Transverse colon (tissue), 4 donors: Measurements from ENCODE around the gene SLC39A11. TPM values are rescaled to one million over a fixed set of nuclear protein-coding genes. Genes with fewer than 3 reads are reported as not detected.

Experiments
- DNase-seq: peaks from one replicate; pipeline ENCODE4 v3.0.0-alpha.2; 2019
- H3K27ac ChIP-seq, 4 donors: fragments of 200-600 bp; sonication (generic); 2 replicates each; pipeline ENCODE4 v1.5.1; 2016 to 2018; ENCODE audit warnings: inconsistent platforms in 4 of 4
- H3K27me3 ChIP-seq: fragments of 200-600 bp; sonication (generic); 2 replicates; pipeline ENCODE4 v1.5.1; 2017; ENCODE audit warnings: inconsistent platforms
- H3K36me3 ChIP-seq, 4 donors: fragments of 200-600 bp; sonication (generic); 2 replicates each; pipeline ENCODE4 v1.5.1; 2017 to 2019; ENCODE audit warnings: inconsistent platforms in 4 of 4
- H3K4me1 ChIP-seq, 4 donors: fragments of 200-600 bp; sonication (generic); 2 replicates each; pipeline ENCODE4 v1.5.1; 2017 to 2020; ENCODE audit warnings: inconsistent platforms in 4 of 4
- H3K4me3 ChIP-seq, 4 donors: fragments of 200-600 bp; sonication (generic); 1 replicate in 1 of 4; 2 replicates in 3 of 4; pipeline versions ENCODE4 v1.5.1 to v1.6.1; 2017 to 2019; ENCODE audit warnings: inconsistent platforms in 4 of 4
- H3K9me3 ChIP-seq, 2 donors: fragments of 200-600 bp; sonication (generic); 2 replicates each; pipeline ENCODE4 v1.5.1; 2017 to 2019; ENCODE audit warnings: inconsistent platforms in 2 of 2
- CTCF ChIP-seq, 5 experiments: fragments of 200-600 bp in 3 of 5; fragments of 450-650 bp in 2 of 5; sonication (generic) in 3 of 5; IDR thresholded peaks; 1 replicate in 2 of 5; 2 replicates in 3 of 5; pipeline ENCODE4 v1.5.1; 2016 to 2017; ENCODE audit warnings: antibody characterized with exemption in 5 of 5, inconsistent platforms in 3 of 5, mild to moderate bottlenecking in 2 of 5, moderate library complexity in 1 of 5
- EP300 ChIP-seq: sonication (generic); formaldehyde crosslinking; IDR thresholded peaks from one replicate; pipeline ENCODE4 v1.6.1; 2017; ENCODE audit warnings: antibody characterized with exemption, low read depth
- POLR2A ChIP-seq: fragments of 450-650 bp; IDR thresholded peaks from one replicate; pipeline ENCODE4 v1.6.1; 2016; ENCODE audit warnings: antibody characterized with exemption, mild to moderate bottlenecking, moderate library complexity
- POLR2AphosphoS5 ChIP-seq, 3 donors: sonication (generic); formaldehyde crosslinking; IDR thresholded peaks; one replicate each; pipeline ENCODE4 v1.6.1; 2016; ENCODE audit warnings: antibody characterized with exemption in 3 of 3
- WGBS, 2 donors: methylation state at CpG; one replicate each; pipeline ENCODE4 v1.1.5; 2018; ENCODE audit warnings: low coverage in 1 of 2; 5-methylcytosine and 5-hydroxymethylcytosine counted together
- in situ Hi-C, 4 donors: fragments of 200-750 bp; cut with MboI; loops; one replicate each; pipeline versions ENCODE4 v1.15.0 to v1.15.1; 2017; ENCODE audit warnings: low sequenced_read_pairs in 3 of 4, low pct_ligation_motif_present in 1 of 4, low pct_unique_long_range_greater_than_20kb in 1 of 4
- intact Hi-C: fragments of 100-400 bp; cut with DNase I; formaldehyde crosslinking; loops from one replicate; pipeline ENCODE4 v1.15.1; 2023; ENCODE audit warnings: low total_unique reads
- total RNA-seq, 4 donors: library from RNA; depleted of rRNA; stranded (reverse); fragments of >200 nt; gene quantifications; one replicate each; pipeline ENCODE4 v1.1.0, GENCODE V29; 2016

The SLC39A11 gene
- total RNA-seq, 4 donors from 2014 or later, result 20.7 to 49.7 (median 33.3) TPM

GRCh38 chr17:72884066-72884465 lies 208.4 kb downstream of the SLC39A11 start:
- peaks cover 14 to 16% of the 10 kb centered on the region in 2 donors for H3K9me3 ChIP-seq
- in situ Hi-C loops (no loop called here), intact Hi-C loops (no loop called here)
- H3K4me3 ChIP-seq, result no peak overlapping the region
- no peak overlapping the region for H3K27ac ChIP-seq
- no peak for DNase-seq
- 90 to 94% methylated on average over 2 of the region's 2 CpGs for WGBS, 2 donors
- no peaks in the 10 kb centered on the region for H3K27me3 ChIP-seq
- H3K4me1 ChIP-seq, result no peaks in the 10 kb centered on the region
- peaks cover 0 to 10% (median 0%) of the 10 kb centered on the region in 4 donors for H3K36me3 ChIP-seq
- TF ChIP-seq POLR2A, result no peak
- no peak for TF ChIP-seq EP300
- TF ChIP-seq CTCF (IDR thresholded peaks at IDR 0.05), result no peak

GRCh38 chr17:72883351-72883750 lies 209.1 kb downstream of the SLC39A11 start:
- Histone ChIP-seq H3K9me3 (peaks cover 14 to 19% of the 10 kb centered on the region in 2 donors), H3K27me3 (no peaks in the 10 kb centered on the region)
- WGBS, 2 donors, result 80 to 95% methylated on average over 1 to 5 of the region's 5 CpGs

GRCh38 chr17:72882426-72882825 lies 210.1 kb downstream of the SLC39A11 start:
- H3K4me1 ChIP-seq, result no peaks in the 10 kb centered on the region
- peaks cover 0 to 10% (median 0%) of the 10 kb centered on the region in 4 donors for H3K36me3 ChIP-seq
- 87 to 93% methylated on average over 2 to 4 of the region's 4 CpGs for WGBS, 2 donors
- no peaks in the 10 kb centered on the region for H3K27me3 ChIP-seq
- in situ Hi-C loops, result no loop called here
- no peak for DNase-seq
- H3K4me3 ChIP-seq, result no peak overlapping the region
- TF ChIP-seq CTCF (IDR thresholded peaks at IDR 0.05) (no peak), POLR2AphosphoS5 (IDR thresholded peaks at IDR 0.05) (no peak), POLR2A (no peak), EP300 (no peak)
- no peak overlapping the region for H3K27ac ChIP-seq
- intact Hi-C loops, result no loop called here
- H3K9me3 ChIP-seq, result peaks cover 14 to 19% of the 10 kb centered on the region in 2 donors

More at GRCh38 chr17:72883351-72883750, 209.1 kb downstream of the SLC39A11 start:
- intact Hi-C loops, result no loop called here
- Histone ChIP-seq H3K4me3 (no peak overlapping the region), H3K36me3 (peaks cover 0 to 10% (median 0%) of the 10 kb centered on the region in 4 donors), H3K4me1 (no peaks in the 10 kb centered on the region), H3K27ac (no peak overlapping the region)
- TF ChIP-seq CTCF (IDR thresholded peaks at IDR 0.05) (no peak), POLR2A (no peak), EP300 (no peak), POLR2AphosphoS5 (IDR thresholded peaks at IDR 0.05) (no peak)
- DNase-seq, result no peak
- in situ Hi-C loops, result no loop called here

GRCh38 chr17:72879877-72880276 lies 212.6 kb downstream of the SLC39A11 start:
- in situ Hi-C loops (no loop called here), intact Hi-C loops (no loop called here)
- WGBS, 2 donors, result 97% methylated on average over 2 of the region's 2 CpGs; no CpG with 5 or more reads in 1 of the 2 donors
- Histone ChIP-seq H3K36me3 (peaks cover 0 to 10% (median 0%) of the 10 kb centered on the region in 4 donors), H3K4me3 (no peak overlapping the region), H3K27me3 (no peaks in the 10 kb centered on the region), H3K27ac (no peak overlapping the region), H3K4me1 (no peaks in the 10 kb centered on the region), H3K9me3 (peaks cover 23 to 33% of the 10 kb centered on the region in 2 donors)
- DNase-seq, result no peak
- no peak for TF ChIP-seq POLR2AphosphoS5 (IDR thresholded peaks at IDR 0.05)
- no peak for TF ChIP-seq POLR2A
- TF ChIP-seq EP300, result no peak
- TF ChIP-seq CTCF (IDR thresholded peaks at IDR 0.05), result no peak
